NCI-H526 treated with DMSO at 0.1 percent for 48 hours (cell line): ENCODE results near the gene SS18L1.
A peak's percentile ranks its signal among the peaks of the same experiment; 100 is the strongest.

Experiments
- DNase-seq: peaks from one replicate; lab custom pipeline; 2025; lab: John Stamatoyannopoulos, UW

Gene SS18L1

DNA sequence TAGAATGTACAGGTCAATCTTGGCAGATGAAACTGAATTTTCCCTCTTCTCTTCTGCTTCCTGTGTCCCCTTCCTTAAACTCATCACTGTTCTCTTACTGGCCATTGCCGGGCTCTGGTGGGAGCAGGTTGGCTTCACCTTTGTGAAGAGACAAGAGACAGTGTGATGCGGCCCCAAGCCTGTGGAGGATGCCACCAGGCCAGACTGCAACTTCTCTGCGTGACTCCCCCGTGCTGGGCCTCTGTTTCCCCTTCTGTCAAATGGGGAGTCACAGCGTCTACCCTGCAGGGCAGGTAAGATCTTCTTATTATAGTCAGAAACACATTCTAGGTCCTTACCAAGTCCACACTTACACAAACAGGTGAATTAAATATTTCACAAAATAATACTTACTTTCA is 23.2 kb upstream of the SS18L1 start:
- no peak for DNase-seq

DNA sequence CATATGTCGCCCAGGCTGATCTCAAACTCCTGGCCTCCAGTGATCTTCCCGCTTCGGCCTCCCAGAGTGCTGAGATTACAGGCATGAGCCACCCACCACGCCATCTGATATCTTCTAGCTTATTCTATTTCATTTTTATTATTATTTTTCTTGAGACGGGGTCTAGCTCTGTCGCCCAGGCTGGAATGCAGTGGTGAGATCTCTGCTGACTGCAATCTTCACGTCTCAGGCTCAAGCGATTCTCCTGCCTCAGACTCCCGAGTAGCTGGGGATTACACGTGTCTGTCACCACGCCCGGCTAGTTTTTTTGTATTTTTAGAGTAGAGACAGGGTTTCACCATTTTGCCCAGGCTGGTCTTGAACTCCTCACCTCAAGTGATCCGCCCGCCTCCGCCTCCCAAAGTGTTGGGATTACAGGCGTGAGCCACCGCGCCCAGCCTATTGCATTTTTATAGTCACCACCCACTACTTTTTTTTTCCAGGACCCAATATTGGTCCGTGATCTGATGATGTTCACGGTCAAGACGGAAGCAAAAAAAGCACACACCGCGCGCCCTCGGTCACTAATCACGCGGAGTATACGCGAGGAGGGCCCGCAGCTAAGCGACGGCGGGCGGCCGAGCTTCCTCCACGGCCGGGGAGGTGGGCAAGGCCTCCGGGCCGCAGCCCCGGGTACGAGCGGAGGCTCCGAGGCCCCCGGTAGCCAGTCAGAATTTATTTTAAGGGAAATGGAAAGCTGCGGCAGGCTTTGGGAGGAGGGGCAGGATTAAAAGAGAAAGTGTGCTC is 22.4 kb upstream of the SS18L1 start:
- DNase-seq: peak; percentile 81

GRCh38 chr20:62121776-62122653 is 21.6 kb upstream of the SS18L1 start, which contains the start of gene LSM14B:
Gene LSM14B (plus strand): TSS chr20:62122475. CDS start chr20:62122667, 192 bp downstream.
- DNase-seq: peak; percentile 96

DNA sequence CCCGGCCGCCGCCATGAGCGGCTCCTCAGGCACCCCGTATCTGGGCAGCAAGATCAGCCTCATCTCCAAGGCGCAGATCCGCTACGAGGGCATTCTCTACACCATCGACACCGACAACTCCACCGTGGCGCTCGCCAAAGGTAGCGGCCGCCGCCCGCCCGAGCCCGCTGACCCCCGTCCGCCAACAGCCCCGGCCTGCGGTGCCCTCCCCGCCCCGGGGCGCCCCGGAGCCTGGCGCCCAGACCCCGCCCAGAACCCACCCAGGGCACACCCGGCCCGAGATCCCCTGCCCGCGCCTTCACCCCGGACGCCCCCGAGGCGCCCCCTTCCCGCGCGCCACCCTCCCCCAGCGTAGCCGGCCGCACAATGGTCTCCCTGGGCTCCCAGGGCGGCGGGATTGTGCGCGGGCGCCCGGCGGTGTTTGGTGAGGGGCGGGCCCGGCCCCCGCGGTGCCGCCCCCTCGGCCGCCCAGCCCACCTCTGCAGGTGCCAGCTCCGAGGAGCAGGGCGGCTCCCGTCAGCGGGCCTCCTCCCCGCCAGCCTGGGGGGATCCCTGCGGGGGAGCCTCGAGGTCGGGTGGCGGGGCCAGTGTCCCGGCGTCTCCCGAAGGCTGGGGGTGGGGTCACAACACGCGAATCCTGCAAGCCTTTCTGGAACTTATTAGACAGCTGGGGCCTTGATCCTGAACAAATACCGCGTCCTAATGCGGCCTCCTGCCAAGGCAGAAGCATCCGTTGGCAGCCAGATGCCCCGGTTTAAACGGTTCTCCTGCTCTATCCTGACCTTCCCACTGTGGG is 20.7 kb upstream of the SS18L1 start:
- DNase-seq: peak; percentile 59

DNA sequence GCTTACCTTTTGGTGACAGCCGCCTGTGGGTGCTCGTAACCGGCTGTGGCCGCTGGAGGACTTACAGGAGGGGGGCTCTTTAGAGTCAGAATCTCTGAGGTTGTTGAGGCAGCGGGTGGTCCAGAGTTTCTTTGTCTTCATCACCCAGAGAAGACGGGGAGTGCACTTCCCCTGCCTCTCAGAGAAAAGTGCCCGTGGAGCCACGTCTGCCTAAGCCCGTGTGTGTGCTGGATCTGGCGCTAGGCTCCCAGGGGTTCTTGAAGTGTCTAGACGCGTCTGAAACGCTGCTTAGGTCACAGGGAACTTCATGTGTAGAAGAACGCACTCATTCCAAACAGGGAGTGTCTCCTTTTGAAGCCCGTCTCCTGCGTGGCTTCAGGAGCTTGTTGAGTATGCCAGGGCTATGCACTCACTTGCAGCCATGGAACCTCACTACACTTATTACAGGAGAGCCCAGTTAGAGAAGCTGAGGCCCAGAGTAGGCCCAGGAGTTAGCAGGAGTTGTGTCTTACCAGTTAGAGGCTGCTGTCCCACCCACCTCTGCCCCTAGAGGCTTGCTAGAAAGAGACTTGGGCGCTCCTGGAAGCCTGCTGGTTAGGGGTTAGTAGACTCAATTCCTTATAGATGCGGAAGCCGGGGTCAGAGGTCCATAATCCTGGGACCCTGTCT is 20.0 kb upstream of the SS18L1 start:
- DNase-seq: no peak

DNA sequence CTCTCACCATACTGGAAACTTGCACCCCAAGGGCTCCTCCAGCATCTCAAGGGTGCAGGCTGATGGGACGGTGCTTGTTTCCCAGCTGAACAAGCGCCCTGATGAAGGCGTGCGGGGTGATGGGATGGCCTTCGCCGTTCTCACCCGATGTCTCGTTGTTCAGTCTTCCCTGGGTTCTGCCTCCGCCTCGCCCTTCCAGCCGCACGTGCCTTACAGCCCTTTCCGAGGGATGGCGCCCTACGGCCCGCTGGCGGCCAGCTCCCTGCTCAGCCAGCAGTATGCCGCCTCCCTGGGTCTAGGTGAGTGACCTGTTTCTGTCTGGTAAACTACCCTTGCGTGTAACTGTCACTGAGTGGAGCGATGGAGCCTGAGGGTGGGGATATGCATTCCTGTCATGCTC is 17.4 kb upstream of the SS18L1 start:
- DNase-seq: no peak

- no peak for DNase-seq
These were observed 15.8 kb upstream of the SS18L1 start for GRCh38 chr20:62127799-62128198.

GRCh38 chr20:62128502-62128901 is 15.1 kb upstream of the SS18L1 start:
- DNase-seq: no peak

DNA sequence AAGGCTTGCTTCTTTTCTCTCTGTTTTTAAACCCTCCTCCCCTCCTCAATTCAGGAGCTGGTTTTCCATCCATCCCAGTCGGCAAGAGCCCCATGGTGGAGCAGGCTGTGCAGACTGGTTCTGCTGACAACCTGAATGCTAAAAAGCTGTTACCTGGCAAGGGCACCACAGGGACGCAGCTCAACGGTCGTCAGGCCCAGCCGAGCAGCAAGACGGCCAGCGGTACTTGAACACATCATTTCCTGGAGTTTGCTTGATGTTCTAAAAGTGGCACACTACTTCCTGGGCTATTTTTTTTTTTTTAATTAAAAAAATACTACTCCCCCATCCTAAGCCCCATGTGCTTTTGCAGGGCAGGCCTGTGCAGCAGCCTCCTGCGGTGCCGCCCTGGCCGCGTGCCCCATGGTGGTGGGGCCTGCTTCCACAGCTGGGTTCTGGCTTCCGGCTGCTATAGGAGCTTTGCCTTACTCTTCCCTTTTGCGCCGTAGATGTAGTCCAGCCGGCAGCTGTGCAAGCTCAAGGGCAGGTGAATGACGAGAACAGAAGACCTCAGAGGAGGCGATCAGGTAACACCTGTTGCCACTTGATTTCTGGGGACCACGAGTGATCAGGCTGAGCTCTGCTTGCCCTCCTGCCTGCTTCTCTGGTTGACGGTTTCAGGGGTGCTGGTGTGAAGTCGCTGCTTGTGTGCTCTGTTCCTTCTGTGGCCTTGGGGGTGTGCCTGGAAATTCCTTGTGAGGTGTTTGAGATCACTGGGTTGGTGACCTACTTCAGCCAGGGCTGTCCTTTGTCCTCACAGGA is 13.6 kb upstream of the SS18L1 start:
- no peak for DNase-seq

DNA sequence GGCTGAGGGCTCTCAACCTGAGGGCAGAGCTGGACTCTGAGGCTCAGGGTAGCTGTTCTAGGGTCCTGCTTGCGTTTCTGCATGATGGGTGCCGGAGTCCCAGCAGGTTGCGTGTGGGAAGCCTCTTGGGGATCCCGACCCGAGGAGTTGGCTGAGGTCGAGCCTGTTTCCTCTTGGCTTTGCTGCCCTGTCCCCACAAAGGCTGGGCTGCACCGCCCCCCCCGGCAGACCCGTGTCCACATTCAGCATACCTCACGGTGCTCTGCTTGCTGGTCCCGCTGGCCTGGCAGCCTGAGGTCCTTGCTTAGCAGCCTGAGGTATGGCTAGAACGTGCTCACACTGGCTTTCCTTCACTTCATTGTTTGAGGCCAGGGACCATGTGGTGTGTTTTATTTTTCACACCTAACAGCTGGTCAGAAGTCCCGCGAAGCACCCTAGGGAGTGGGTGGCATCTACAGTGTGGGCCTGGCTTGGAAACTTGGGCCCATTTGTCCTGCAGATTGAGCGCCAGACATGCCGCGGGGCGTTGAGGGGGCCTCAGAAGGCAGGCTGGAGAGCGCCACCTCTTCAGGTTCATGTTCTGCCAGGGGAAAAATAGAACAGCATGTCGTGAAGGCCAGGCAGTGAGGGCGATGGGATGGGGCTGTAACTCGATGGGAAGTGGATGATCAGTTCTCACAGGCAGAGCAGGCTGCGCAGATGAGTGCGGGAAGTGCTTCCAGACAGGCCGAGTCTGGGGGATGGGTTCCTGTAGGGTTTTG is 11.8 kb upstream of the SS18L1 start:
- DNase-seq: no peak

DNA sequence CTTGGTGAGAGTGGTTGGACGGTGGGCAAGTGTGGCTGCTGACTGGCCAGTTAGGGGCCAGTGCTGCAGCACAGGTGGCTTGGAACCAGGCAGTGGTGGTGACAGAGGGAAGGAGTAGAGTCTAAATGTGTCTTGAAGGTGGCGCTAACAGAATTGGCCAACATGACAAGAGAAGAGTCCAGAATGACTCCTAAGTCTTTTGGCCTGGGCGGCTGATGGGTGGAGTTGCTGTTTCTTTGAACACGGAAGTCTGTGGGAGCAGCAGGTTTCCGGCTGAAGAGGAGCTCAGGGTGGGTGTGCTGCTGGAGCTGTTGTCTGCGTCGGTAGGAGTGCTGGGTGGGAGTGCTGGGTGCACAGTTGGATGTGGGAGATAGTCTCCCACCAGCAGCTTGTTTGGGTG is 11.1 kb upstream of the SS18L1 start:
- DNase-seq: no peak

DNA sequence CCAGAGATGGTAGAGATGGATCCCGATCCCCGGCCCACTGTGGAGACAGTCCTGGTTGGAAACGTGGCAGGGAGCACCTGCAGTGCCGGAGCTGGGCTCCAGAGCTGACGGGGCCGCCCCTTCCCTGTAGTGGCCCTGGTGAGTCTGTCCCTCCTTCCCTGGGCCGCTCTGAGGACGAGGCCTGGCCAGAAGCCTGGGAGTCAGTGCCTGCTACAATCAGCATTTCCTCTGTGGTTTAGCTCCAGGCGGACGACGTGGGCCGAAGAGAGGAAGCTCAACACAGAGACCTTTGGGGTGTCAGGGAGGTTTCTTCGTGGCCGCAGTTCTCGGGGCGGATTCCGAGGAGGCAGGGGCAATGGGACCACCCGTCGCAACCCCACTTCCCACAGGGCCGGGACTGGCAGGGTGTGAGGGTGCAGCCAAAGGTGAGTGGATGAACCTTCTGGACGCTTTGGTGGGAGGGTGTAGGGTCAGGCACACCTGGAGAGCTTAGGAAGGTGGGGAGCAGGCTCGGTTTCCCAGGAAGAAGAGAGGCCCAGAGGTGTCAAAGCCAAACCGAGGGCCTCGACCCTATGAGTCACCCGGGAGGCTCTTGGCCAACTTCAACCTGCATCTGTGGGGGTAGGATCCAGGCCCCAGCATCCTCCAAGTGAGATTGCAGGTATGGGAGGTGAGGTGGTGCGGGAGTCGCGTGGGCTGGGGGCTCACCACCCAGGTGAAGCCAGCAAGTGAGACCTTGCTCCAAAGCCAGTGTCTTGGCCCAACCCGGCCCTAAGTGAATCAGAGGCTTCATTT is 10.3 kb upstream of the SS18L1 start:
- DNase-seq: no peak

- no peak for DNase-seq
These were observed 9.7 kb upstream of the SS18L1 start for GRCh38 chr20:62133864-62134263.

- DNase-seq: no peak
These were observed 8.8 kb upstream of the SS18L1 start for GRCh38 chr20:62134735-62135231.

DNA sequence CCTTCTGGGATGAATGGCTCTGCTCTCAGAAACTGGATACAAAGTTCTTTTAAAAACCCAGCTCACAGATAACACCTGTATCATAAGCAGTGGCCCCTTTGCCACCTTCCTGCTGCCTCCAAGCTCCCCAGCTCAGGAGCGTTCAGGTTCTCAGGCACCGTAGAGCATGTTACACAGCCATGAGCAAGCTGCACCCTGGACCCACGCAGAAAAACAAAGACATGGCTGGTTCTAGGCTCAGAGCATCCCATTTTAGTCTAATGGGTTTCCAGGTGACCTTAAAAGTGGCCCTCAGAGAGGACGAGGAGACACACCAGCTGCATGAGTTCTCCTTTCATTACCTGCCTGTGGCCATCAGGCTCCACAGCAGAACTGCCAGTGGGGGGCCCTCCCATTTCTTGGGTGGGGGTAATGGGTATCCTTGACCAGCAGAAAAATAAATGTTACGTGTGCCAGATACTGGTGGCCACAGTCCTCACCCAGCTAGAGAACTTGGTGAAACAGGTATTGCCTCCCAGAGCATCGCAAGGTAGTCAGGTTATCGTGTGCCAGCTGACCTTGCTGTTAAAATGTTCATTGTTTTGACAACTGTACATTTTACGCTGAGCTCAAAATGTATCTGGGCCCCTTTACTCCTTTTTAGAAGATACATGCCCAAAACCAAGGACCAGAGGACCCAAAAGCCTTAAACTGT is 7.8 kb upstream of the SS18L1 start:
- no peak for DNase-seq

- DNase-seq: peak; percentile 22
These were observed 7.1 kb upstream of the SS18L1 start for GRCh38 chr20:62136283-62137091.

- DNase-seq: no peak
These were observed 6.5 kb upstream of the SS18L1 start for GRCh38 chr20:62137092-62137384.
